ENCODE measurements around the gene PLCB1. TPM values are rescaled to one million over a fixed set of nuclear protein-coding genes. Genes with fewer than 3 reads are reported as not detected.
A peak's percentile ranks its signal among the peaks of the same experiment; 100 is the strongest.

PLCB1 gene
- total RNA-seq, 1 donor from 2014 or later = 16.2 TPM

DNA sequence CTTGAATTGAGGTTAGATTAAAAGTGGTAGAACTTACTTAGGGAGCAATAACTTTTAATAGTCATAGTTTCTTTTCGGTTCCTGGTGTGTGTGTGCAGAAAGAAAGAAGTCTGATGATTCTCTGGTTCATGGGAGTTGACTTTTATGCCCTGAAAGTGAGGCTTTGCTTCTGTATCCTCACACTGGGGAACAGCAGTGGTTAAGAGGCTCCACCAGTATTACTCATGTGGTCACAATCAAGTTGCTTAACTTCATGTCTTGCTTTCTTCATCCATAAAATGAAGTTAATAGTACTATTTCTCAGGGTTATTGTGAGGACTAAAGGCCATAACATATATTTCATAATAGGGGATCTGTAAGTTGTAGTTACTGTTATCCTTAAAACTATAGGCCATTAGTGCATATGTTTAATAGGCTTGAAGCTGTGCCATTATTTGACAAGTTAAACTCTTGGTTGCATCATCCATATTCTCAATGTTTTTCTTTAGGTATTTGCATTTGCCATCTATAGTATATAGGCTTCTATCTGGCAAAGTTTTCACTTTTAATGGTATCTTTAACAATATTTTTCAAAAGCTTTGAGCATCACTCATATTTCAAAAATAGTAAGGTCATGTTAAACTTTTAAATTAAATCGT is 262.4 kb downstream of the PLCB1 start:
- Mint-ChIP-seq H3K27ac (no peak overlapping the region), H3K4me3 (ENCODE audit: low read depth) (no peak overlapping the region), H3K36me3 (ENCODE audit: insufficient read depth) (no peaks in the 10 kb centered on the region), H3K27me3 (no peaks in the 10 kb centered on the region), H3K9me3 (ENCODE audit: low read depth) (no peaks in the 10 kb centered on the region), H3K4me1 (ENCODE audit: low read depth) (peaks cover 3% of the 10 kb centered on the region)
- no peak for DNase-seq (ENCODE audit: low spot score, unreplicated experiment)
- TF ChIP-seq, protein P1, sequence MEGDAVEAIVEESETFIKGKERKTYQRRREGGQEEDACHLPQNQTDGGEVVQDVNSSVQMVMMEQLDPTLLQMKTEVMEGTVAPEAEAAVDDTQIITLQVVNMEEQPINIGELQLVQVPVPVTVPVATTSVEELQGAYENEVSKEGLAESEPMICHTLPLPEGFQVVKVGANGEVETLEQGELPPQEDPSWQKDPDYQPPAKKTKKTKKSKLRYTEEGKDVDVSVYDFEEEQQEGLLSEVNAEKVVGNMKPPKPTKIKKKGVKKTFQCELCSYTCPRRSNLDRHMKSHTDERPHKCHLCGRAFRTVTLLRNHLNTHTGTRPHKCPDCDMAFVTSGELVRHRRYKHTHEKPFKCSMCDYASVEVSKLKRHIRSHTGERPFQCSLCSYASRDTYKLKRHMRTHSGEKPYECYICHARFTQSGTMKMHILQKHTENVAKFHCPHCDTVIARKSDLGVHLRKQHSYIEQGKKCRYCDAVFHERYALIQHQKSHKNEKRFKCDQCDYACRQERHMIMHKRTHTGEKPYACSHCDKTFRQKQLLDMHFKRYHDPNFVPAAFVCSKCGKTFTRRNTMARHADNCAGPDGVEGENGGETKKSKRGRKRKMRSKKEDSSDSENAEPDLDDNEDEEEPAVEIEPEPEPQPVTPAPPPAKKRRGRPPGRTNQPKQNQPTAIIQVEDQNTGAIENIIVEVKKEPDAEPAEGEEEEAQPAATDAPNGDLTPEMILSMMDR (IDR thresholded peaks at IDR 0.05; ENCODE audit: unreplicated experiment) = no peak

DNA sequence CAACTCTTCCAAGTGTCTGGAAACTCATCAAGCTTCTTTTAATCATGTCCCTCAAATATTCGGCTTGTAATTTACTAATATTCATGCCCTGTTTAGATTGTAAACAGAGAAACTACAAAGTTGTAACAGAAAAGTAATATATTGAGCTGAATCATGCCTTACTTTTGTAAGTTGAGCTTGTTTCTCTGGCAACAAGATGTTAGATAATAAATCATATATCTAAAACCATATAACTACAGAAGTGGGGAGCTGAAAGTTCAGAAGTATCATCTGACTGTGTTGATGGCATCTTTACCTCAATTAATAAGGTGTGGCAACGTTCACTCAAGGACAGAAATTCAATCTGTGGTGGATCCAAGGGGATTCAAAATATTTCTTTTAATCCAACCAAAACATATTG is 263.9 kb downstream of the PLCB1 start:
- no peak for DNase-seq (ENCODE audit: low spot score, unreplicated experiment)
- Mint-ChIP-seq H3K4me3 (ENCODE audit: low read depth) (no peak overlapping the region), H3K27me3 (no peaks in the 10 kb centered on the region), H3K9me3 (ENCODE audit: low read depth) (no peaks in the 10 kb centered on the region), H3K4me1 (ENCODE audit: low read depth) (peaks cover 3% of the 10 kb centered on the region), H3K36me3 (ENCODE audit: insufficient read depth) (no peaks in the 10 kb centered on the region), H3K27ac (no peak overlapping the region)
- TF ChIP-seq, protein P1 (IDR thresholded peaks at IDR 0.05; ENCODE audit: unreplicated experiment) = no peak

DNA sequence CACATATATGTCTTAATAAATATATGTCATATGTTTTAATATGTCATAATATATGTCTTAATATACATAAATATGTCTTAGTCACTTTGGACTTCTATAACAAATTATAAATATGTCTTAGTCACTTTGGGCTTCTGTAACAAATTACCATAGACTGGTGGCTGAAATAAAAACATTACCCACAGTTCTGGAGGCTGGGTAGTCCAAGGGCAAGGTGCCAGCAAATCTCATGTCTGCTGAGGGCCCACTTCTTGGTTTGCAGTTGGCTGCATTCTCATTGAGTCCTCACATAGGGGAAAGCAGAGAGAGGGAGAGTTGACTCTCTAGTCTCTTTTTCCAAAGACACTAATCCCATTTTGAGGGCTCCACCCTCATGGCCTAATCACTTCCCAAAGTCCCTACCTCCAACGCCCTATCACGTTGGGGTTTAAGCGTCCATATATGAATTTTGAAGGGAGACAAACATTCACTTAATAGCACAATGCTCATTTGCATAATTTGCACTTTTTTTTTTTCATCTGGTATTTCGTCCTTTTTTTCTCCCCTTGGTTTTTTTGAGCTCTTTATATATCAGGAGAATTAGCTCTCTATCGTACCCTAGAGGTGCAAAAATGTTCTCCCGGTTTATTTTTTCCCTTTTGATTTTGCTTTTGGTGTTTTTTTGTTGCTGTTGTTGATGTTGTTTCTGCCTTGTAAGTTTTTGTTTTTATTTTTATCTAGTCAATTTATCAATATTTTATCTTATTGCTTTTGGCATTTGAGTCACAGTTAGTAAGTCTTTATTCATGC is 266.4 kb downstream of the PLCB1 start:
- Mint-ChIP-seq H3K9me3 (ENCODE audit: low read depth) (no peaks in the 10 kb centered on the region), H3K36me3 (ENCODE audit: insufficient read depth) (no peaks in the 10 kb centered on the region), H3K4me3 (ENCODE audit: low read depth) (no peak overlapping the region), H3K4me1 (ENCODE audit: low read depth) (no peaks in the 10 kb centered on the region), H3K27me3 (no peaks in the 10 kb centered on the region), H3K27ac (no peak overlapping the region)
- no peak for DNase-seq (ENCODE audit: low spot score, unreplicated experiment)
- TF ChIP-seq, protein P1 (IDR thresholded peaks at IDR 0.05; ENCODE audit: unreplicated experiment) = peak; percentile 20

DNA sequence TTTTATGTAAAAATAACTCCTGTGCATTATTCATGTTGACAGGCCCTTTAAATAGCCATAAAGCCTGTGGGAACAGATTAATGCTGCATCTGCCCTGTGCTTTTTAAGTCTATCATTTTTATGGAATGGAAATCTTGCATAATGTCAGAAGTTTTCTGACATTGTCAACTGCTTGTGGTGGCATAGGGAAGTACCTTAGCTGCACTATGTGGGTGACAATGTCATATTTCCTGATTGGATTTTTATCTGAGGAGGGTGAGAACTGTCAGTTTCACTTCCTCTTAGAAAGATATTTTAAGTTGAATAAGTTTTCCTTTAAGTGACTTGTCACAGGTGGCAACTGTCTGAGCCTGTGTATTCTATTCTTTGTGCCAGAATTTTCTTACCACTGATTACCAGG is 267.9 kb downstream of the PLCB1 start:
- no peaks in the 10 kb centered on the region for H3K9me3 Mint-ChIP-seq (ENCODE audit: low read depth)
- H3K27me3 Mint-ChIP-seq = no peaks in the 10 kb centered on the region
- H3K36me3 Mint-ChIP-seq (ENCODE audit: insufficient read depth) = no peaks in the 10 kb centered on the region
- no peak for DNase-seq (ENCODE audit: low spot score, unreplicated experiment)
- no peak overlapping the region for H3K27ac Mint-ChIP-seq
- no peaks in the 10 kb centered on the region for H3K4me1 Mint-ChIP-seq (ENCODE audit: low read depth)
- no peak overlapping the region for H3K4me3 Mint-ChIP-seq (ENCODE audit: low read depth)
- TF ChIP-seq, protein P1 (IDR thresholded peaks at IDR 0.05; ENCODE audit: unreplicated experiment) = no peak

DNA sequence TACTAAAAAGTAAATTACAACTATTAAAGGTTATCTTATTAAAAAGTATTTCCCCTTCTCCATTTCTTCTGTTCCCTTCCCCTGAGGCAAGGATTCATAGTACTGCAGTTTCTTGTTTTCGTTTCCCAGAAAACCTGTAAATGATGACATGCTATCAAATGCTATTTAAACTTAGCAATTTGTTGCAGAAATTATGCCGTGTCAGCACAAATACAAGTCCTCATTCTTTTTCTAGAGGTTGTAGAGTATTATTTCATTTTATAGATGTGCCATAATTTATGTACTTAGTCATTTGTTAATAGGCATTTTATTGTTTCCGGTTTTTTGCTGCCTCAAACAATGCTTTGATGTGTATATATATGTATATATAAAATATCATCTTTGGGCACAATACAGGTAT is 268.4 kb downstream of the PLCB1 start:
- no peak for DNase-seq (ENCODE audit: low spot score, unreplicated experiment)
- Mint-ChIP-seq H3K4me3 (ENCODE audit: low read depth) (no peak overlapping the region), H3K36me3 (ENCODE audit: insufficient read depth) (no peaks in the 10 kb centered on the region), H3K27ac (no peak overlapping the region), H3K27me3 (no peaks in the 10 kb centered on the region), H3K4me1 (ENCODE audit: low read depth) (no peaks in the 10 kb centered on the region), H3K9me3 (ENCODE audit: low read depth) (no peaks in the 10 kb centered on the region)
- TF ChIP-seq, protein P1 (IDR thresholded peaks at IDR 0.05; ENCODE audit: unreplicated experiment) = no peak

Data from progenitor cell of endocrine pancreas (in vitro differentiated cells).